Activated naive CD8-positive, alpha-beta T cell treated with anti-CD3 and anti-CD28 coated beads, Interleukin-2, amount 50 U/mL, for 16 hours (primary cell): ENCODE measurements around the gene DHX36.

Source experiments
- DNase-seq: peaks from one replicate; pipeline ENCODE4 v3.0.0-alpha.2; 2020; ENCODE audit warnings: low read depth, low spot score

DHX36 gene

GRCh38 chr3:154224366-154224765, 99.9 kb downstream of the DHX36 start:
- DNase-seq: no peak

- DNase-seq: no peak
Measured at GRCh38 chr3:154223519-154223918, 100.8 kb downstream of the DHX36 start.
